ENCODE results near the gene WRAP73. TPM values are rescaled to one million over a fixed set of nuclear protein-coding genes. Genes with fewer than 3 reads are reported as not detected.

The WRAP73 gene
- total RNA-seq (2014; rRNA removed; shearing (Covaris generic)) (15.7 and 16.9 TPM in 2 replicates), polyA plus RNA-seq (2016; fragmentation: Nextera tagmentation; extraction: Ambion mirVana) (16.3 and 20.2 TPM in 2 replicates)

DNA sequence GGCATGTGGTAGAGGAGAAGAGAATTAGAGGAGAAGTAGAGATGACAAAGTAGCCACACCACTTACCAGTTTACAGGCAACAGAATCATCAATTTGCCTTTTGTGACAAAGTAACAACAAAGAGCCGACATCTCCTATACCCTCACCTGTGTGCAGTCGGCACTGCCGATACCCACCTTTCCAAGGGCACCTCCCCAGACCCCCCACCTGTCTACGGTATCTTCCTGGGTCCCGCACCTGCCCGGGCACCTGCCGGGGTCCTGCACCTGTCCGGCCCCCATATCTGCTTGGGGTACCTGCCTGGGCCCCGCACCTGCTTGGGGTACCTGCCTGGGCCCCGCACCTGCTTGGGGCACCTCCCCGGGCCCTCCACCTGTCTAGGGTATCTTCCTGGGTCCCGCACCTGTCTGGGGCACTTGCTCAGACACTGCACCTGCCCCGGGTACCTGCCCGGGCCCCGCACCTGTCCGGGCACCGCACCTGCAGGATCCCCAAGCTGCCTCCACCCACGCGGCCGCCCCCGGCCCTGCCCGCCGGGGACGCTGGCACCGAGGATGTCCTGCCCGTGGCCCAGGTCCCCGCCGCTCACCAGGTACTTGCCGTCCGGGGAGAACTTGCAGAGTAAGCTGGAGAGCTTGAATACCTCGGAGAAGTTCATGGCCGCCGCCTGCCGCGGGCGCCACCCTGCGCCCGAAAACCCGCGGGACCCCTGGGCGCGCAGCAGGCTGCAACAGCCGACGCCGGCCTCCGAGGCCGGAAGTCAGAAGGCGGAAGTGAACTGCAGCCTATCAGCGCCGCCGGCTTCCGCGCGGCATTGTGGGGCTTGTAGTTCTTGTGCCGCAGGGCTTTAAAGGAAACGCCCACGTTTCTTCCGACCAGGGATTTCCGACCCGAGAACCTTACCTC lies at the start of gene WRAP73:
Gene WRAP73, minus strand, starts transcription at position 762 of the 906 bp plus-strand sequence. Its CDS starts 104 bp downstream, at position 658.
- Histone ChIP-seq H3K27me3 (replicated peaks; ENCODE audit: insufficient read depth) (peaks cover 39% of the 10 kb centered on the region), H3F3A (ENCODE audit: insufficient read depth) (no peaks in the 10 kb centered on the region), H3K9me2 (ENCODE audit: insufficient read depth) (no peaks in the 10 kb centered on the region), H3K4me3 (peak within 1 kb of the TSS; percentile 93), H3K4me2 (ENCODE audit: unreplicated experiment) (peak within 1 kb of the TSS; percentile 81), H2AFZ (peak within 1 kb of the TSS; percentile 95), H3K4me1 (ENCODE audit: insufficient read depth) (0 out of 2 replicates have a peak, but pooled peaks cover 4% of the 10 kb centered on the region), H3K9ac (peak within 1 kb of the TSS; percentile 87), H3K9me3 (ENCODE audit: low read depth) (no peaks in the 10 kb centered on the region), H3K79me2 (ENCODE audit: insufficient read depth) (peaks cover 12% of the 10 kb centered on the region), H3K27ac (no peak within 1 kb of the TSS), H4K20me1 (ENCODE audit: insufficient read depth) (no peaks in the 10 kb centered on the region), H3K36me3 (ENCODE audit: low read depth) (0 out of 2 replicates have a peak, but pooled peaks cover 4% of the 10 kb centered on the region)
- 5% methylated on average over 47 to 60 of the region's 60 CpGs for WGBS, 2 experiments (ENCODE audit: low coverage in 1 of 2, low lambda C conversion rate in 2 of 2, missing lambda C conversion rate in 2 of 2)
- DNase-seq: peak; percentile 96
- in situ Hi-C loops (cut with MboI): no loop called here
- TF ChIP-seq EZH2phosphoT487 (IDR thresholded peaks at IDR 0.05; ENCODE audit: insufficient read depth, low read depth) (no peak), EZH2 (IDR thresholded peaks at IDR 0.05; ENCODE audit: insufficient read depth, poor library complexity, severe bottlenecking) (no peak)

DNA sequence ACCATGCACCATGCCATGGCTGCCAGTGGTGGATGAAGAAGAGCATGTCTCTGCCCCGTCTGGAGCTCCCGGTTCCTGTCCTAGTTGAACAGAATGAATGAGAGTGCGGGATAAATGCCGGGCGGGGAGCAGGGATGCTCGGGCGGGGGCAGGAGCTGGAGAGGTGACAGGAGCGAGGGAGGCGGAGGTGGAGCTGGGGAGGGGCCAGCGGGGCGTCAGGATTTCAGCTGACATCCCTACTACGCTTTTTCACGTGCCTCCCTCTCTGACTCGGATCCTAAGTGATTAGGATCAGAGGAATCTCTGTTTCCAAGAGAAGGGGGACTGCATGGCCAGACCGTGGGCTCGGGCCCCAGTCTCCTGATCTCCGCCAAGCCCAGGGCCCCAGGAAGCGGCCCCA lies 49.7 kb upstream of the WRAP73 start:
- H3K9ac ChIP-seq: no peak overlapping the region
- no peak overlapping the region for H3K4me3 ChIP-seq
- DNase-seq: no peak
- in situ Hi-C loops (cut with MboI): no loop called here
- TF ChIP-seq EZH2phosphoT487 (IDR thresholded peaks at IDR 0.05; ENCODE audit: insufficient read depth, low read depth) (no peak), EZH2 (IDR thresholded peaks at IDR 0.05; ENCODE audit: insufficient read depth, poor library complexity, severe bottlenecking) (peak; percentile 19)
- H4K20me1 ChIP-seq (ENCODE audit: insufficient read depth): no peaks in the 10 kb centered on the region
- 15 to 16% methylated on average over 14 to 18 of the region's 18 CpGs for WGBS, 2 experiments (ENCODE audit: low coverage in 1 of 2, low lambda C conversion rate in 2 of 2, missing lambda C conversion rate in 2 of 2)
- H3K4me2 ChIP-seq (ENCODE audit: unreplicated experiment): no peak overlapping the region
- H3K9me2 ChIP-seq (ENCODE audit: insufficient read depth): no peaks in the 10 kb centered on the region
- H3K79me2 ChIP-seq (ENCODE audit: insufficient read depth): no peaks in the 10 kb centered on the region
- no peaks in the 10 kb centered on the region for H3F3A ChIP-seq (ENCODE audit: insufficient read depth)
- H3K9me3 ChIP-seq (ENCODE audit: low read depth): no peaks in the 10 kb centered on the region
- H3K36me3 ChIP-seq (ENCODE audit: low read depth): no peaks in the 10 kb centered on the region
- no peak overlapping the region for H3K27ac ChIP-seq
- H3K27me3 ChIP-seq (replicated peaks; ENCODE audit: insufficient read depth): peaks cover 52% of the 10 kb centered on the region
- H2AFZ ChIP-seq: no peak overlapping the region
- H3K4me1 ChIP-seq (ENCODE audit: insufficient read depth): no peaks in the 10 kb centered on the region

GRCh38 chr1:3698660-3699408 lies 48.9 kb upstream of the WRAP73 start:
- in situ Hi-C loops (cut with MboI): no loop called here
- no peak for TF ChIP-seq EZH2 (IDR thresholded peaks at IDR 0.05; ENCODE audit: insufficient read depth, poor library complexity, severe bottlenecking)
- TF ChIP-seq EZH2phosphoT487 (IDR thresholded peaks at IDR 0.05; ENCODE audit: insufficient read depth, low read depth): no peak
- H3K9me2 ChIP-seq (ENCODE audit: insufficient read depth): no peaks in the 10 kb centered on the region
- H3K9me3 ChIP-seq (ENCODE audit: low read depth): no peaks in the 10 kb centered on the region
- no peak overlapping the region for H3K4me3 ChIP-seq
- H3K27me3 ChIP-seq (replicated peaks; ENCODE audit: insufficient read depth): peaks cover 52% of the 10 kb centered on the region
- H3K4me2 ChIP-seq (ENCODE audit: unreplicated experiment): no peak overlapping the region
- WGBS, 2 experiments (ENCODE audit: low coverage in 1 of 2, low lambda C conversion rate in 2 of 2, missing lambda C conversion rate in 2 of 2): 57 to 69% methylated on average over 25 to 27 of the region's 29 CpGs
- H3K36me3 ChIP-seq (ENCODE audit: low read depth): no peaks in the 10 kb centered on the region
- no peak overlapping the region for H3K9ac ChIP-seq
- H3K4me1 ChIP-seq (ENCODE audit: insufficient read depth): no peaks in the 10 kb centered on the region
- no peaks in the 10 kb centered on the region for H3K79me2 ChIP-seq (ENCODE audit: insufficient read depth)
- no peak overlapping the region for H3K27ac ChIP-seq
- no peak overlapping the region for H2AFZ ChIP-seq
- H3F3A ChIP-seq (ENCODE audit: insufficient read depth): no peaks in the 10 kb centered on the region
- no peaks in the 10 kb centered on the region for H4K20me1 ChIP-seq (ENCODE audit: insufficient read depth)
- DNase-seq: no peak

GRCh38 chr1:3697810-3698209 lies 47.9 kb upstream of the WRAP73 start:
- H3F3A ChIP-seq (ENCODE audit: insufficient read depth): no peaks in the 10 kb centered on the region
- no peak for DNase-seq
- H3K4me1 ChIP-seq (ENCODE audit: insufficient read depth): no peaks in the 10 kb centered on the region
- in situ Hi-C loops (cut with MboI): no loop called here
- H4K20me1 ChIP-seq (ENCODE audit: insufficient read depth): no peaks in the 10 kb centered on the region
- H3K27ac ChIP-seq: no peak overlapping the region
- H3K4me2 ChIP-seq (ENCODE audit: unreplicated experiment): no peak overlapping the region
- WGBS, 2 experiments (ENCODE audit: low coverage in 1 of 2, low lambda C conversion rate in 2 of 2, missing lambda C conversion rate in 2 of 2): 9 to 13% methylated on average over 12 of the region's 12 CpGs
- no peak overlapping the region for H2AFZ ChIP-seq
- no peaks in the 10 kb centered on the region for H3K9me3 ChIP-seq (ENCODE audit: low read depth)
- H3K36me3 ChIP-seq (ENCODE audit: low read depth): no peaks in the 10 kb centered on the region
- H3K4me3 ChIP-seq: no peak overlapping the region
- TF ChIP-seq EZH2phosphoT487 (IDR thresholded peaks at IDR 0.05; ENCODE audit: insufficient read depth, low read depth) (no peak), EZH2 (IDR thresholded peaks at IDR 0.05; ENCODE audit: insufficient read depth, poor library complexity, severe bottlenecking) (no peak)
- H3K9ac ChIP-seq: no peak overlapping the region
- peaks cover 47% of the 10 kb centered on the region for H3K27me3 ChIP-seq (replicated peaks; ENCODE audit: insufficient read depth)
- no peaks in the 10 kb centered on the region for H3K79me2 ChIP-seq (ENCODE audit: insufficient read depth)
- H3K9me2 ChIP-seq (ENCODE audit: insufficient read depth): no peaks in the 10 kb centered on the region

All from GM23248 (cell line).